GM21786 (cell line): ENCODE data around the gene BPNT1.
A peak's percentile ranks its signal among the peaks of the same experiment; 100 is the strongest.
"Not testable (repeated sequence)": the region's sequence is repeated elsewhere in the genome, so short reads cannot be mapped to it uniquely, and the experiment has no call there.

ENCODE experiments used
- ATAC-seq: cut with Tn5 transposase; IDR thresholded peaks from one replicate; pipeline ENCODE4 v1.9.1; 2021; ENCODE audit not compliant: unreplicated experiment

BPNT1 gene, protein sequence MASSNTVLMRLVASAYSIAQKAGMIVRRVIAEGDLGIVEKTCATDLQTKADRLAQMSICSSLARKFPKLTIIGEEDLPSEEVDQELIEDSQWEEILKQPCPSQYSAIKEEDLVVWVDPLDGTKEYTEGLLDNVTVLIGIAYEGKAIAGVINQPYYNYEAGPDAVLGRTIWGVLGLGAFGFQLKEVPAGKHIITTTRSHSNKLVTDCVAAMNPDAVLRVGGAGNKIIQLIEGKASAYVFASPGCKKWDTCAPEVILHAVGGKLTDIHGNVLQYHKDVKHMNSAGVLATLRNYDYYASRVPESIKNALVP

DNA sequence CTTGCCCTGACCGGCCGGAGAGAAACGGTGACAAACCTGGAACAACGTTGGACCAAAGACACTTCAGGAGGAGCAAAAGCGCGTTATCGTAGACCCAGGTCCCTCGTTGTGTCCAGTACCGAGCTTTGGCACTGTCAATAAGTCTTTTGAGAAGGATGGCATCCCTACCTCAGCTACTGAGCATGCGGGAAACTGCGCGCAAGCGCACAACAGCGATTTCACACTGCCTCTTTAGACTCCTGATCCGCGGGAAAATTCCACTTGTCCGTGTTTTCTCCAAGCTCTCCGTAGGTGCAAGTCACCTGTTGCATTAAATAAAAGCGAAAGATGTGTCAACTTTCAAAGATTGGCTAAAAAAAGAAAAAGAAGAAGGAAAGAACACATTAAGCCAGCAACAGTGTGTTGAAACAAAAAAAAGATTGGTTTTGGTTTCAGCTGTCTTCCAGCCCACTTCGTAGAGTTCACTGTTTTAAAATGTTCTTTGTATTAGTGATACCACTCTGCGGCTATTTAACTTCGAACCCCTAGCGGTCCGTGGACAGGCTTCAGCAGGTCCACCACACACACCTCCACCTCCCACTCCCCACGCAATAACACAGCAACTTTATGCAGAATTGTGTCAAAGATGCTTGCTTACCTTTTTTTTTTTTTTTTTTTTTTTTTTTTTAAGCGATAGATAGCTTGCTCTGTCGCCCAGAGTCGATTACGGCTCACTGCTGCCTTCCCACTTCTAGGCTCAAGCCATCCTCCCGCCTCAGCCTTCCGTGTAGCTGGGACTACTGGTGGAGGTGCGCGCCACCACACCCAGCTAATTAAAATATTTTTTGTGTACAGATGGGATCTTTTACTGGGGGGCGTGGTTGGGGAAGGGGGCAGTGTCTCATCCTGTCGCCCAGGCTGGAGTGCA, at the start of gene BPNT1:
Gene BPNT1 (minus strand): TSS at position 139 of the 907 bp plus-strand sequence. CDS start 9,942 bp downstream, outside the sequence.
- peak; percentile 51 for ATAC-seq

GRCh38 chr1:220137019-220137786, 47.6 kb upstream of the BPNT1 start:
- no peak for ATAC-seq

DNA sequence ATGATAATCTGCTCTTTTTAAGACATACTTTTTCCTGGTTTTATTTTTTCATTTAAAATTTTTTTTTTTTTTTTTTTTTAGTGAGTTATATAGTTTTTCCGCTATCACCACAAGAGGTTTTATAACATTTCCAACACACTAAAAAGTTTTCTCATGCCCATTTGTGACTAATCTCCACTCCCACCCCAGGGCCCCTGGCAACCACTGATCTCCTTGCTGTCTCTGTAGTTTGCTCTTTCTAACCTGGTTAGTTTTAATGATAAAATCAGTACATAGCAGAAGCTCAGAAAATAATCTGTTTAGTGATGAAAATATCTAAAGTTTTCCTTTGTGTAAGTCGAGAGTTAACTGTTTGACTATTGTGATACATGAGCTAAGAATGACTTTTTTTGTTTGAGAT, 46.2 kb upstream of the BPNT1 start:
- ATAC-seq, result no peak

GRCh38 chr1:220129479-220130210, 40.1 kb upstream of the BPNT1 start:
- no peak for ATAC-seq

- ATAC-seq, result no peak
These were observed 37.5 kb upstream of the BPNT1 start for GRCh38 chr1:220127076-220127475.

GRCh38 chr1:220124542-220124941, 35.0 kb upstream of the BPNT1 start:
- no peak for ATAC-seq

GRCh38 chr1:220123889-220124288, 34.3 kb upstream of the BPNT1 start:
- no peak for ATAC-seq

DNA sequence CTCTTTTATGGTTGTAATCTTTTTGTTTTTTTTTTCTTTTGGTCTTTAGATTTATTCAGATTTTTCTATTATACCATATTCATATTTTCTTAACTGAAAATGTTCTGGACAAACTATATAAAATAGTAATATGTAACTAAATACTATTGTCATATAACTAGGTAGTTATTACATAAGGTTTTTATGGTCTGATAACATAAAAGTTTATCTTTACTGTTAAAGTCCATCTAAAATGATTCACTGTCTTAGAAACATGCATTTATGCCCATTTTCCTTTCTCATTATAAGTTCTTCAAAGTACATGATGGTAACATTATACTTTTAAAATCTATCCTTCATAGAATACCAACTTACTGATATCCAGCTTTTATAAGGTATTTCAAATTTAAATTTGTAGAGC, 33.5 kb upstream of the BPNT1 start:
- ATAC-seq, result no peak

- no peak for ATAC-seq
These were observed 32.4 kb upstream of the BPNT1 start for GRCh38 chr1:220121791-220122530.

GRCh38 chr1:220119043-220119512, 29.5 kb upstream of the BPNT1 start:
- ATAC-seq, result no peak

DNA sequence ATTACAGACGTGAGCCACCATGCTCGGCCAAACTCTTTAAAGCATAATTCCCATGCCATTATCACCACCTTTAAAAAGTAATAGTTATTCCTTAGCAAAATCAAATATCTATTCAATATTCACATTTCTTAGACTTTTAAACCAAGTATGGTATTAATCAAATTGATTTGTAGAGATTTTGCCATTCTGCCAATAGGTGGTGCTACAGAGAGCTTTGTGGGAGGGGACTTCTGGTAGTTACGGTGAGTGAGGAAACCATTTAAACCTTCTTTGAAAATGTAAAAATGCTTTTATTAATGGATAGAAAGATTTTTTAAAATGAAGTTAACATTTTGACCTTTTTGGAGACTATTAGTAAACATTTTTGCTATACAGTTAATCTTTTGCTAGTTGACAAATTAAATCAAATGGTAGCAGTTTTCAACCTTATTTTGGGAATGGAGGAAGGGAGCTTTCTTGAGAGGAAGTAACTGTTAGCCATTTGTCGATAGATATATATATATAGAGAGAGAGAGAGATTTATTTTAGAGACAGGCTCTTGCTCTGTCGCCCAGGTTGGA, 23.6 kb upstream of the BPNT1 start:
- ATAC-seq, result peak; percentile 68

DNA sequence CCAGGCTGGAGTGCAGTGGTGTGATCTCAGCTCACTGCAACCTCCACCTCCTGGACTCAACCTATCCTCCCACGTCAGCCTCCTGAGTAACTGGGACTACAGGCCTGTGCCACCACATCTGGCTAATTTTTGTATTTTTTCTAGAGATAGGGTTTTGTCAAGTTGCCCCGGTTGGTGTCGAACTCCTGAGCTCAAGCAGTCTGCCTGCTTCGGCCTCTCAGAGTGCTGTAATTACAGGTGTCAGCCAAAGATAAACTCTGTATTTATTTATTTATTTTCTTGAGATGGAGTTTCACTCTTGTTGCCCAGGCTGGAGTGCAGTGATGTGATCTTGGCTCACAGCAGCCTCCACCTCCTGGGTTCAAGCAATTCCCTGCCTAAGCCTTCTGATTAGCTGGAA, 23.0 kb upstream of the BPNT1 start:
- ATAC-seq, result not testable (repeated sequence)

GRCh38 chr1:220110473-220110872, 20.9 kb upstream of the BPNT1 start:
- not testable (repeated sequence) for ATAC-seq

- ATAC-seq, result no peak
These were observed 10.2 kb upstream of the BPNT1 start for GRCh38 chr1:220099826-220100225.

GRCh38 chr1:220094016-220094911, 4.7 kb upstream of the BPNT1 start, which contains the start of gene IARS2:
TSS of gene IARS2 (plus strand) at chr1:220094132. CDS start at chr1:220094217, 85 bp downstream.
- peak; percentile 51 for ATAC-seq

- peak; percentile 11 for ATAC-seq
These were observed 3.9 kb upstream of the BPNT1 start for GRCh38 chr1:220093361-220094015.

DNA sequence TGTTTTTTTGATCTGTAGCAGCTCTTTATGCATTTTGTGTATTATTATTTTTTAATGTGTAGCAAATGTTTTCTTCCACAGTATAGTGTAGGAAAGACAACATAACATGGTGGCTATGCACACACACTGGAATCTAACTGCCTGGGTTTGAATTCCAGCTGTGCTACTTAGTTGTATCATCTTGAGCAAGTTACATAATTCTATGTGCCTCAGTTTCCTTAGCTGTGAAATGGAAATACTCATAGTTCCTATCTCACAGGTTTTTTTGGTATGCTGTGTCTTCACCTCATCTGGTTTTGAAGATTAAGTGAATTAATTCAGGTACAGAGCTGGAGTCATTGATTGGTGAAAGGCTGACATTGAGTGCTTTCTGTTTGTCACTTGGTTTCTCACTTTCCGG, 3.1 kb upstream of the BPNT1 start:
- no peak for ATAC-seq

DNA sequence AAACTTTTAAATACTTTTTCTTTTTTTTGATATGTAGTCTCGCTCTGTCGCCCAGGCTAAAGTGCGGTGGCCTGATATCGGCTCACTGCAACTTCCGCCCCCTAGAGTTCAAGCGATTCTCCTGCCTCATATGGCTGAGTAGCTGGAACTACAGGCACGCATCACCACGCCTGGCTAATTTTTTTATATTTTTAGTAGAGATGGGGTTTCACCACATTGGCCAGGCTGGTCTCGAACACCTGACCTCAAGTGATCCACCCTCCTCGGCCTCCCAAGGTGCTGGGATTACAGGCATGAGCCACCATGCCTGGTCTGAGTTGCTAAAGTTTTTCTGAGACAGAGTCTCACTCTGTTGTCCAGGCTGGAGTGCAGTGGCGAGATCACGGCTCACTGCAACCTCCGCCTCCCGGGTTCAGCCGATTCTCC, 3.3 kb downstream of the BPNT1 start:
- ATAC-seq, result peak; percentile 46
